Measurements from ENCODE around the gene FAM131C. TPM values are rescaled to one million over a fixed set of nuclear protein-coding genes. Genes with fewer than 3 reads are reported as not detected.
A peak's percentile ranks its signal among the peaks of the same experiment; 100 is the strongest.

The FAM131C gene
- total RNA-seq, 4 donors from 2014 or later = 0.28 to 0.85 TPM; not detected in 2

DNA sequence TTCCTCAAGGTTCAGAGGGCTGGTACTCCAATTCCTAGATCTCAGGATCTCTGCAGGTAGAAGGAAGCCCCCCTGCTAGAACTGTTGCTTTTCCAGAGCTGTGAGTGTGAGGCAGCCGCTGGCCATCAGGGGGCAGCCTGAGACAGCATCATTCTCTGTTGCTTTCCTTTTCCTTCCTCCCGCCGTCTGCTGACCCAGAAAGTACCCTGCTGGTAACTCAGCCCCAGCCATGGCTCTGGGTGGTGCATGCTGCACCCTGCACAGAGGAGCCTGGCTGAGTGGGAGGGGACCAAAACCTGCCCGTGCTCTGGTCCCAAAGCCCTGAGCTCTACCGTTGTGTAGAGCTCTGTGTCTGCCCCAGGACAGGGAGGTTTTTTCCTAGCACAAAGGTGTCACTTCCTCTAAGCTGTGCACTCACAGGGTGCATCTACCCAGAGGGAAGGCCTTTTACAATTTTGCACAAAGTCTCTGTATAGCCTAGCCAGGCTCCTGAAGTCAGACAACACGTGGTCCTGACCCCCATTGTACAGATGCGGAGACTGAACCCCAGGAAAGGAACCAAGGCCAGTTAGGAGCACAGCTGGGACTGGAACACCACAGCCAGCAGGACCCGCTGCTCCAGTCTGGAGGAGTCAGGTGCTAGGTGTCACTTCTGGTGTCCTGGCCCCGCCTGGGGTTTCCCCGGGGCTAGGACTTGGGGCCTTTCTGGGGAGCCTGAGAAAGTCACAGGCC is 5.6 kb upstream of the FAM131C start:
- DNase-seq = peak; percentile 84 to 85
- peak in 1 of 2 donors; percentile 19 for TF ChIP-seq POLR2A (IDR thresholded peaks at IDR 0.05)
- TF ChIP-seq, protein P1, sequence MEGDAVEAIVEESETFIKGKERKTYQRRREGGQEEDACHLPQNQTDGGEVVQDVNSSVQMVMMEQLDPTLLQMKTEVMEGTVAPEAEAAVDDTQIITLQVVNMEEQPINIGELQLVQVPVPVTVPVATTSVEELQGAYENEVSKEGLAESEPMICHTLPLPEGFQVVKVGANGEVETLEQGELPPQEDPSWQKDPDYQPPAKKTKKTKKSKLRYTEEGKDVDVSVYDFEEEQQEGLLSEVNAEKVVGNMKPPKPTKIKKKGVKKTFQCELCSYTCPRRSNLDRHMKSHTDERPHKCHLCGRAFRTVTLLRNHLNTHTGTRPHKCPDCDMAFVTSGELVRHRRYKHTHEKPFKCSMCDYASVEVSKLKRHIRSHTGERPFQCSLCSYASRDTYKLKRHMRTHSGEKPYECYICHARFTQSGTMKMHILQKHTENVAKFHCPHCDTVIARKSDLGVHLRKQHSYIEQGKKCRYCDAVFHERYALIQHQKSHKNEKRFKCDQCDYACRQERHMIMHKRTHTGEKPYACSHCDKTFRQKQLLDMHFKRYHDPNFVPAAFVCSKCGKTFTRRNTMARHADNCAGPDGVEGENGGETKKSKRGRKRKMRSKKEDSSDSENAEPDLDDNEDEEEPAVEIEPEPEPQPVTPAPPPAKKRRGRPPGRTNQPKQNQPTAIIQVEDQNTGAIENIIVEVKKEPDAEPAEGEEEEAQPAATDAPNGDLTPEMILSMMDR (IDR thresholded peaks at IDR 0.05) = peak; percentile 88 to 99 (median 94)
- H3K4me1 ChIP-seq = peaks cover 0 to 4% of the 10 kb centered on the region in 2 donors
- no peaks in the 10 kb centered on the region for H3K9me3 ChIP-seq
- H3K27ac ChIP-seq = peak overlapping the region in 1 of 2 donors; percentile 36
- H3K27me3 ChIP-seq = no peaks in the 10 kb centered on the region
- intact Hi-C loops (cut with DNase I; ENCODE audit: low total_unique reads) = loop anchor here (2.0 to 10.0 kb wide), 3 partner anchors 108 to 283 kb away; no protein-coding TSS in a partner anchor
- no peaks in the 10 kb centered on the region for H3K36me3 ChIP-seq
- H3K4me3 ChIP-seq = no peak overlapping the region

DNA sequence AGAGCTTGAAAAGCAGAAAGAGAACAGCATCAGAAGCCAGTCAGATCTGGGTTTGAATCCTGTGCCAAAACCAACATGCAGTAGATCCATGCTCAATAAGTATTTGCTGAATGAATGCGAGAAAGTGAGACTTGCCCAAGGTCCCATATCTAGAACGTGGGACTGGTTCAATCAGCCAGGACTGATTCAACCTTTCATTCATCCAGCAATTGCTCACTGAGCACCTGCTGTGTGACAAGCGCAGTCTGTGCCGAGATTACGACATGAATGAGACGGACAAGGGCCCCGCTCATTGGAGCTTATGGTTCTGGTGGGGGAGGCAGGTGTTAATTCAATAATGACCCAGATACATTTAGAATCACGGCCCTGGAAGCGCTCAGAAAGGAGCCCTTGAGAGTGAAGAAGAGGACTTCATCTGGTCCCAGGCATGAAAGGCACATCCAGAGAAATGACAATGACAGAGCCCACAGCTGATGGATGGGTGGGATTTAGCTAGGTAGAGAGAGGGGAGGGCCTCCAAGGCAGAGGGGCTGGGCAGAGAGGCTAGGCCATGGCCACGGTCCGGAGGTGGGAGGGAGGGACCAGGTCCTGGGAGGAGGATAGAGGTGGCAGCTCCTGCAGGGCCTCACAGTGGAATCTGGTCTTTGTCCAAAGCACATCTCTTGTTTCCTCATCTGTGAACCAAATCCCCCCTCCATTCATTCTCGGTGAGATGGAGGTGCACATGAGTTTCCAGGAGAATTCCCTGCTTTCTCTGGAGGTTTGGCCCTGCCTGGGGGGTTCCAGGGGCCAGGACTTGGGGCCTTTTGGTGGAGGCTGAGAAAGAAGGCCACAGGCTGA is 4.2 kb upstream of the FAM131C start:
- intact Hi-C loops (cut with DNase I; ENCODE audit: low total_unique reads) = loop anchor here (2.0 to 10.0 kb wide), 3 partner anchors 109 to 285 kb away; no protein-coding TSS in a partner anchor
- no peak for DNase-seq

DNA sequence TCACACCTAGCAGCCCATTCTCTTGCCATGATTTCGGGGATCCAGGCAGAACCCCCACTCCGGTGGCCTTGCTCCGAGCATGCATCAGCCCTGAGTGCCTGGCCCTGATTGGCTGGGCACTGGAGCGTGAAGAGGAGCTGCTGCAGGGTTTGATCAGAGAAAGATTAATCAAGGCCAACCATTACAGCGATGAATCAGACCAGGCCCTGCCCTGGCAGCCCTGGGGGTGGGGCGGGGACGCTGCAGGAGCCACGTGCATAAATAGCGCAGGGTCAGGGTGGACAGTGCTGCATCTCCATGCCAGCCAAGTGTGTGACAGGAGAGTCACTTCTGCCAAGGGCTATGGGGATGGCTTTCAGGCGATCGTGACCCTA is 3.4 kb upstream of the FAM131C start:
- Histone ChIP-seq H3K27me3 (no peaks in the 10 kb centered on the region), H3K4me1 (peaks cover 4 to 11% of the 10 kb centered on the region in 2 donors), H3K27ac (peak overlapping the region in 1 of 2 donors; percentile 72), H3K36me3 (no peaks in the 10 kb centered on the region), H3K4me3 (no peak overlapping the region), H3K9me3 (no peaks in the 10 kb centered on the region)
- TF ChIP-seq, protein P1 (IDR thresholded peaks at IDR 0.05) = no peak
- no peak for TF ChIP-seq POLR2A (IDR thresholded peaks at IDR 0.05)
- no peak for DNase-seq
- intact Hi-C loops (cut with DNase I; ENCODE audit: low total_unique reads) = loop anchor here (5.0 to 10.0 kb wide), 2 partner anchors 168 to 285 kb away; no protein-coding TSS in a partner anchor

More for the DNA sequence above, 4.2 kb upstream of the FAM131C start:
- H3K27me3 ChIP-seq = no peaks in the 10 kb centered on the region
- no peaks in the 10 kb centered on the region for H3K36me3 ChIP-seq
- H3K4me3 ChIP-seq = no peak overlapping the region
- H3K27ac ChIP-seq = peak overlapping the region in 1 of 2 donors; percentile 27
- peaks cover 4 to 11% of the 10 kb centered on the region in 2 donors for H3K4me1 ChIP-seq
- TF ChIP-seq, protein P1 (IDR thresholded peaks at IDR 0.05) = no peak
- no peak for TF ChIP-seq POLR2A (IDR thresholded peaks at IDR 0.05)
- no peaks in the 10 kb centered on the region for H3K9me3 ChIP-seq

DNA sequence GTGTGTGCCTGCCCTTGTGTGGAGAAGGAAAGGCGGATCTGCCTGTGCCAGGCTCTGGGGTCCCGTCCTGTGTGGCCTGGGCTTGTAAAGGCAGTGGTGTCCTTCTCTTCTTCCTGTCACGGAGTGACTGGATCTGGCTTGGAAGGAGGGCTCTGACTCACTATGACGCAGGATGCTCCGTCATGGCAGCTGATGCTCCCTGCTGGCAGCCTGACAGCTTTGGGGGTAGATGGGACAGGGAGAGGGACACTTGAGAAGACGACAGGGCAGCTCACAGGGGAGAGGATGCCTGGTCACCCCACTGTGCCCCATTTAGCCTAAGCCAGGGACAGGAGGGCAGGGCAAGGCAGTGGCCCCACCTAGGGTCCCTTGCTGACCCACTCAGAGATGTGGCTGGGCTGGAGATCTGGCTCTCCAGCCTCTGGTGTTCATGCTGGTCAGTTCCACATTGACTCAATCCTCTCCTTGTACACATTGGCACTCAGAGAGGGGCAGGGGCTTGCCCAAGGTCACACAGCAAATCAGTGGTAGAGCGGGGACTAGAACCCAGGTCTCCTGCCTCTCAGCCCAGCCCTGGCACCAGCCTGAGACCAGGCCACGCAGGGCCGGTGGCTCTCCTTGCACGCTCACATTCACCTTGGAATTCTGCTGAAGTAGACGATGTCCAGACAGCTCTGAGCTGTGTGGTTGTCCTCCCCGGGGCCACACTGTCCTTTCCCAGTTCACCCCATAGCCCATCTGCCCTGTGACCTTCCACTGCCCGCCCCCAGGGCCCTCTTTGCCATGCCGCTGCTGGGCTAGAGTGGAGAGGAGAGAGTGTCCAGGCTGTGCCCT is 2.8 kb upstream of the FAM131C start:
- peaks cover 4 to 11% of the 10 kb centered on the region in 2 donors for H3K4me1 ChIP-seq
- TF ChIP-seq, protein P1 (IDR thresholded peaks at IDR 0.05) = no peak
- TF ChIP-seq POLR2A (IDR thresholded peaks at IDR 0.05) = peak in 1 of 2 donors; percentile 10
- peak overlapping the region; percentile 39 to 72 for H3K27ac ChIP-seq
- H3K27me3 ChIP-seq = no peaks in the 10 kb centered on the region
- H3K36me3 ChIP-seq = no peaks in the 10 kb centered on the region
- no peak overlapping the region for H3K4me3 ChIP-seq
- DNase-seq = peak; percentile 80 to 82
- H3K9me3 ChIP-seq = no peaks in the 10 kb centered on the region
- intact Hi-C loops (cut with DNase I; ENCODE audit: low total_unique reads) = loop anchor here (5.0 to 10.0 kb wide), 2 partner anchors 169 to 286 kb away; no protein-coding TSS in a partner anchor
